Measurements from ENCODE around the gene SH3BP4.

The SH3BP4 gene

GRCh38 chr2:235024931-235025773 lies 73.3 kb downstream of the SH3BP4 start:
- DNase-seq: no peak

GRCh38 chr2:235025800-235026536 lies 74.2 kb downstream of the SH3BP4 start:
- no peak for DNase-seq

GRCh38 chr2:235026649-235027557 lies 75.1 kb downstream of the SH3BP4 start:
- DNase-seq: peak; percentile 79

GRCh38 chr2:235027558-235028214 lies 75.9 kb downstream of the SH3BP4 start:
- DNase-seq: peak; percentile 46

GRCh38 chr2:235028646-235029045 lies 76.8 kb downstream of the SH3BP4 start:
- DNase-seq: no peak

GRCh38 chr2:235029054-235029453 lies 77.2 kb downstream of the SH3BP4 start:
- no peak for DNase-seq

GRCh38 chr2:235030126-235030525 lies 78.3 kb downstream of the SH3BP4 start:
- no peak for DNase-seq

- no peak for DNase-seq
Measured at GRCh38 chr2:235030936-235031335, 79.1 kb downstream of the SH3BP4 start.

- DNase-seq: no peak
Measured at GRCh38 chr2:235031686-235032373, 80.0 kb downstream of the SH3BP4 start.

- no peak for DNase-seq
Measured at GRCh38 chr2:235032466-235032865, 80.6 kb downstream of the SH3BP4 start.

GRCh38 chr2:235032949-235033348 lies 81.1 kb downstream of the SH3BP4 start:
- DNase-seq: no peak

GRCh38 chr2:235034265-235035118 lies 82.7 kb downstream of the SH3BP4 start:
- DNase-seq: no peak

GRCh38 chr2:235037604-235038166 lies 85.9 kb downstream of the SH3BP4 start:
- DNase-seq: no peak

- no peak for DNase-seq
Measured at GRCh38 chr2:235041221-235041917, 89.6 kb downstream of the SH3BP4 start.

- DNase-seq: no peak
Measured at GRCh38 chr2:235041918-235042575, 90.2 kb downstream of the SH3BP4 start.

- DNase-seq: no peak
Measured at GRCh38 chr2:235042576-235043515, 91.0 kb downstream of the SH3BP4 start.

GRCh38 chr2:235043762-235044500 lies 92.1 kb downstream of the SH3BP4 start:
- DNase-seq: no peak

Measured in NCI-H2029 treated with DMSO at 0.1 percent for 48 hours (cell line).